D721Med (cell line): ENCODE data around the gene BBIP1.
"Not testable (repeated sequence)": the region's sequence is repeated elsewhere in the genome, so short reads cannot be mapped to it uniquely, and the experiment has no call there.

Experiments
- DNase-seq: peaks from one replicate; pipeline ENCODE4 v3.0.0; 2011; ENCODE audit warnings: low spot score; ENCODE audit not compliant: insufficient read length
- FAIRE-seq: peaks from 2 replicates; lab custom pipeline; 2011; peaks lifted over from hg19 to GRCh38; lab: Jason Lieb, UNC
- CTCF ChIP-seq: IDR thresholded peaks from 2 replicates; pipeline ENCODE4 v1.5.1; 2012; ENCODE audit warnings: mild to moderate bottlenecking, control low read depth; ENCODE audit not compliant: insufficient read depth; ENCODE audit errors: missing control alignments

BBIP1 gene

DNA sequence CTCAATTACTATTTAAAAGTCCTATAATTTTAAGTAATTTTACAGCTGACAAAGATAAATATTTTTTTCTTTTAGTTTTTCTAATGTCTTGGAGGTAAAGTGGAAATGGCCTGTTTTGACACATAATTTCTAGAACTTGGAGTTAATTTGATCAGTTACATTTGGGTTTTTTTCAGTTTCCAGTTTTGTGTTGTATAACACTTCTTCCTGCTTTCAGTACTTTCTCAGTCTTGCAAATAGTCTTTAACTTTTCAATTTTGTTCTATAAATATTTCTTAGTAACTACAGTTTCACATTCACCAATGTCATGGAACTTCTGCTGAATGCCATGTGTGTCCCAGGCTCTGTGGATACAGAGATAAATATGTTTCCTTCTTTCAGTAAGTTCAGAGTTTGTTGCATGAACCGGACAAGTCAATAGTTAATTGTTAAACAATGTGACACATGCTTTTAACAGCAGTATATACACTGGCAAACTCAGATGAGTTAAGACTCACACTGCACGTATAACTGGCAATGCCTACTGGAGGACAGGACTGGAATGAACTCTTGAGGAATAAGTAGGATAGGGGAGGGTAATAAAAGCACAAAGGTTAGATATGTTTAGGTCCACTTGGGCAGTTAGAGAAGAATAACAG is 5.0 kb upstream of the BBIP1 start:
- DNase-seq (no peak), FAIRE-seq (no peak)
- no peak for TF ChIP-seq CTCF

DNA sequence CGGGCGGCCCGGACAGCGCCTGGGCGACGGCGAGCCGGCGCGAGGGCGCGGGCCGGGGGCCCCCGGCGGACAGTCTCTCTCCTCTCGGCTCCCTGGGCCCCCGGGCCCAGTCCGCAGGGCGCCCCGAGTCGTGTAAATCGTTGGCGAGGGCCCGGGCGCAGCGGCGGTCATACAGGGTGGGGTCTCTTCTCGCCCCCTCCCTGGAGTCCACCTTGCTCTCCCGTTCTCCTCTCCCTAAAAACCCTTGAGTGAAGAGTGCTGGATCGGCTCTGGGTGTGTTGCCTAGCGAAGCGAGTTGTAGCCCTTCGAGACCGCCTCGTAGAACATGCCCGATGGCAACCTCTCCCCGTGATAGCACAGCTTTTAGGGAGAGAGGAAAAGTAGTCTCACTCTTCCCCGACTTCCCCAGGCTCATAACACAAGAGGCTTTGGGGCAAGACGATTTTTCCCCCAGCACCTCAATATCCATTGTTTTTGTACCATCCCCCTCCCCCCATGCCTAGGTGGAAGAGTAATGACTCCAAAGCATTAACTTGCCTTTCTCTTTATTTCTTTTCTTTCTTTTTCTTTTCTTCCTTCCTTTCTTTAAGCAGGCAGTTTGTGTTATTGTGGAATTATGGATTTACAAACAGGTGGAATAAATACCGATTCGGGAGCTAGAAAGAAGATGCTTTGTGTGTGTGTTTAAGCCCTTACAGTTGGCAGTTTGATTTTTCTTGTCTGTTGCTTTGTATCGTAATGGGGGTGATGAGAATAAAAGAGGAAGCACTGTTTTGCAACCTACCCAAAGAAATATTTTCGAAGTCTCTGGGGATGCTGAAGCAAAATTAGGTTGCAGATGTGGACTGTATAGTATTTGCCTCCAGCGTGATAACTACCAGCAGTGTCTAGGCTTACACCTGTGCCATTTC is 1.2 kb upstream of the BBIP1 start:
- TF ChIP-seq CTCF: no peak
- no peak for FAIRE-seq
- DNase-seq: no peak

GRCh38 chr10:110919349-110919931 is 460 bp upstream of the BBIP1 start, which contains the start of gene SHOC2:
Gene SHOC2 (plus strand): TSS chr10:110919604. CDS start chr10:110964359, 44,755 bp downstream.
- no peak for DNase-seq
- no peak for FAIRE-seq

GRCh38 chr10:110918269-110918642 is 724 bp downstream of the BBIP1 start:
- no peak for DNase-seq
- no peak for TF ChIP-seq CTCF
- FAIRE-seq: no peak

More at GRCh38 chr10:110919349-110919931, 460 bp upstream of the BBIP1 start, which contains the start of gene SHOC2:
- no peak for TF ChIP-seq CTCF

- no peak for FAIRE-seq
- no peak for TF ChIP-seq CTCF
- no peak for DNase-seq
These were observed 2.2 kb downstream of the BBIP1 start for GRCh38 chr10:110916554-110917346.

DNA sequence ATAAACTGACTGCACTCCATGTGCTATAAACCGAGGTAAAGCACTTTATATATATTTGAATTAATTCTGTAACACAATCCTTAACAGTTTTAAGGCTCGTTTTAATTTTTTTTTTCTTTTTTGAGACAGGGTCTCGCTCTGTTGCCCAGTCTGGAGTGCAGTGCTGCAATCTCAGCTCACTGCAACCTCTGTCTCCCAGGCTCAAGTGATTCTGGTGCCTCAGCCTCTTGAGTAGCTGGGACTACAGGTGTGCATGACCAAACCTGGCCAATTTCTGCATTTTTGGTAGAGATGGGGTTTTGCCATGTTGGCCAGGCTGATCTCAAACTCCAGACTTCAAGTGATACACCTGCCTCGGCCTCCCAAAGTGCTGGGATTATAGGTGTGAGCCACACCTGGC is 3.4 kb downstream of the BBIP1 start:
- not testable (repeated sequence) for FAIRE-seq

DNA sequence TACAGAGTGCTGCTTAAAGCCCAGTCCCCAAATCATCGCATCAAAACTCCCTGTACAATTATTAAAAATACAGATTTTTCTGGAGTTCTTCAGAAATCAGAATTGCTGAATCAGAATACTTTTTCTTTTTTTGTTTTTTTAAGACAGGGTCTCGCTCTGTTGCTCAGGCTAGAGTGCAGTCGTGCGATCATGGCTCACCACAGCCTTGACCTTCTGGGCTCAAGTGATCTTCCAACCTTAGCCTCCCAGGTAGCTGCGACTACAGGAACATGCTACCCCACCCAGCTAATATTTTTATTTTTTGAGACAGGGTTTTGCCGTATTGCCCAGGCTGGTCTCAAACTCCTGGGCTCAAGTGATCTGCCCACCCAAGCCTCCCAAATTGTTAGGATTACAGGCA is 3.9 kb downstream of the BBIP1 start:
- FAIRE-seq (no peak), DNase-seq (no peak)
- no peak for TF ChIP-seq CTCF

More for the DNA sequence above, 3.4 kb downstream of the BBIP1 start:
- not testable (repeated sequence) for DNase-seq
